ENCODE measurements around the gene RASA3.
"Not testable (repeated sequence)": the region's sequence is repeated elsewhere in the genome, so short reads cannot be mapped to it uniquely, and the experiment has no call there.

RASA3 gene

DNA sequence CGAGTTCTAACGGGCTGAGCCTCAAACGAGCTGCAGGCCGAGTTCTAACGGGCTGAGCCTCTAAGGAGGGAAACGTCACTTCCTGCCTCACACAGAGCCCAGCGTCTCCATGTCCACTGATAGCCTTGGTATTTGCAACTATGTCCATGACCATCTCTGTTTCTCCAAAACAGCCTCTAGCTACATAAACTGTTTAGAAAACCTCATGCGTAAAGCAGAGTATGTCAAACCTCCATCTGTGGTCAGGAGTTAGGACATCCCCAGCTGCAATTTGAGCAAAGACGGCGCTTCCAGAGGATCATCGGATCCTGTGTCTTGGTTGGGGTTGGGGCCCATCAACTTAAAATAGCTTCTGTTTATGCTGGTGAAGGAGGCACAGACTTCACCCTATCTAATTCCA lies 20.8 kb downstream of the RASA3 start:
- peak in 1 of 2 donors; percentile 38 for DNase-seq

DNA sequence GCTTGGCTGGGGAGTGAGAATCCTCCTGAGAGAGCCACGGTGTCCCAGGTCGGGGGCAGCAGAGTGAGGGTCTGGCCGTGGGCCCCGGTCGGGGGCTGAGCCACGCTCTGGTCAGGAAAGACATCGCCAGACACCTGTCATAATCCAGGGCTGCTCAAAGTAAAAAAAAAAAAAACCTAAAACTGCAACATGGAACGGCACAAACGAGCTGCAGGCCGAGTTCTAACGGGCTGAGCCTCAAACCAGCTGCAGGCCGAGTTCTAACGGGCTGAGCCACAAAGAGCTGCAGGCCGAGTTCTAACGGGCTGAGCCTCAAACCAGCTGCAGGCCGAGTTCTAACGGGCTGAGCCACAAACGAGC lies 21.6 kb downstream of the RASA3 start:
- not testable (repeated sequence) for DNase-seq

DNA sequence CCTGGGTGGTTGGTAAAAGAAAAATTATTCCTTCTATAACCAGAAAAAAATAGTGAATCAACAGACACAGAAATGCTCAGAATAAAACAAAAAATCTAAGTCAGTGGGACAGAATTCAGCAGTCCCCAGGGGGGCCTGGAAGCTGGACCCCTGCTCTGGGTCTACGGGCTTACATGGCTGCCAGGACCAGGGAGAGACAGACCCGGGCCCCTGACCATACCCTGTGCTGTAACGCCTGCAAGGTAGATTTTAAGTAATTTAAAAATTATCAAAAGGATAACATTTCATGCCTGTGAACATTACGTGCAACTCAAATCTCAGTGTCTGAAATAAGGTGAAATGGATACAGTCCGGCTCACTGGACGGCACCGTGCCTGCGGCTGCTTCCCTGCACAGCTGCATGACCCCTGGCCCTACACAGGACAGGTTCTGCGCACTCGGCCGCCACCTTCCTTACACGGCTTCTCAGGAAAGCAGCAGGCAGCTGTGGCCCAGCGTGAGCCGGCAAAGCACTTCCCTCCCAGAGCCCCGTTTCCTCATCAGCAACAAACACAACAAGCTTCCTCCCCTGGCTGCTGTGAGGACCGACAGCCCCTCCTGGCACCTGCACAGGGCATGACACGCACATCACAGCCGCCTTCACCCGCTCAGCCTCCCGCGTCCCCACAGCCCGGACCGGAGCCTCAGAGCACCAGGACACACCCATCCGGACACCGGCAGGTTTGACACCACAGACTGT lies 22.2 kb downstream of the RASA3 start:
- peak; percentile 72 to 73 for DNase-seq

DNA sequence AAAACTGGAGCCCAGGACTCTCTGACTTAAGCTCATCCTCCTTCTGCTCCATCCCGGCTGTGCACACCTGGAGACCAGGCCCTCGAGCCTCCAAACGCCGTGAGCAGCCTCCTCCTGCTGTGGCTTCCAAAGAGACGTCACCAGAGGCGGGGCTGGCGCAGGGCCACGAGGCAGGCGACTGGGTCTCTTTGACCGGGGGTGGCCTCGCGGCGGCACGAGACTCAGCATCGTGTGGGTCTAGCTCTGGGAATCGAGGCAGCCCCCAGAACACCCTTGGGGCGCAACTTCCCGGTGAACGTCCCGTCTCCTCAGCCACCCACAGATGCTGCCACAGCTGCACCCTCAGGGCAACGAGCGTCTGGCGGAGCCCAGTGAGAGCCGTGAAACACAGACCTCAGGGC lies 22.8 kb downstream of the RASA3 start:
- peak; percentile 62 to 69 for DNase-seq

DNA sequence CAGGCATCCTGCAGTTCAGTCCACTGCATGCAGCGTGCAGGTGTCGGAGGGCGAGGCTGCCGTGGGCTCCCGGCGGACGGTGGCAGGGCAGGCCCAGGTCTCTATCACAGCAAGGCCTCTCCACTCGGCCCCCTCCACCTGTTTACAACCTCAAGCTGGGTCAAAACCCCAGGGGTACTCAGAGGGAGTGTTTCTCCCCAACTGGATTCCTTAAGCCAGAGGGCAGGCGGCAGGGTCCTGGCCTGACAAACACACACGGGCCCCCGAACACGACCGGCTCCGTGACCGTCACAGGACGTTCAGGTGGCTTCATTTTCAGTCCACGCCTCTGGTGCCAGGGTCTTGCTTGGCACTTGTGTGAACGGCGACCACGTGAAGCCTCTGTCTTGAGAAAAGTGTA lies 23.5 kb downstream of the RASA3 start:
- DNase-seq: peak in 1 of 2 donors; percentile 9

DNA sequence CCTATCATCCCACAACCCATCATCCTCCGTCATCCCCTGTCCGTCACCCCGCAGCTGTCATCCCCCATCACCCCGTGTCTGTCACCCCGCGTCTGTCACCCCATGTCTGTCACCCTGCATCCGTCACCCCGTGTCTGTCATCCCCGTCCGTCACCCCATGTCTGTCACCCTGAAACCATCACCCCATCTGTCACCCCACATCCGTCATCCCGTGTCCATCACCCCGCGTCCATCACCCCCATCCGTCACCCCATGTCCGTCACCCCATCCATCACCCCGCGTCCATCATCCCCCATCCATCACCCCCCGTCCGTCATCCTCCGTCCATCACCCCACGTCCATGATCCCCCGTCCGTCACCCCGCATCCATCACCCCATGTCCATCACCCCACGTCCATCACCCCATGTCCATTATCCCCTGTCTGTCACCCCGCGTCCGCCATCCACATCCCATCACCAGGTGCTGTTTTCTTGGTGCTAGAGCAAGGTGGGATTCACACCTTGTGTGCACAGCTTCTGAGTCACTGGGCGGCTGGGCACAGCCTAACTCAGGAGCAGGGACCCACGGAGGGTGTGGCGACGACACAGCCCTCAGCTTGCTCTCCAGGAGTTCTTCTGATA lies 24.2 kb downstream of the RASA3 start:
- peak in 1 of 2 donors; percentile 2 for DNase-seq

DNA sequence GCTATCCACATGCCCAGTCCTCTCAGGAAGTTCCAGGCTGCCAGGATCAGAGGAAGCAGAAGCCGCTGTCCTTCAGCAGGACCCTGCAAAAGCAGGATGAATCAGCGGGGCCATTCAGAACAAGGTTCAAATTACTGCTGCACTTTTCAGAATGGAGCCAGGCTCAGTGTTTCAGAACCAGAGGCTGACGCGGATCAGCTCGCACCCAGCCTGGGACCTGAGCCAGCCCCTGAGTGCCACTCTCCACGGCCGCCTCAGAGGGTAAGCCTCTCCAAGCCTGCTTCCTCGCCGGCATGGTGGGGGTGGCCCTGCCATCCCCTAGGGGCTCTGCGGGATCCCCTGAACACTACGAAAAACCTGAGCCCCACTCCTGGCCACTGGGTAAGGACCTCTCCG lies 24.7 kb downstream of the RASA3 start:
- no peak for DNase-seq

DNA sequence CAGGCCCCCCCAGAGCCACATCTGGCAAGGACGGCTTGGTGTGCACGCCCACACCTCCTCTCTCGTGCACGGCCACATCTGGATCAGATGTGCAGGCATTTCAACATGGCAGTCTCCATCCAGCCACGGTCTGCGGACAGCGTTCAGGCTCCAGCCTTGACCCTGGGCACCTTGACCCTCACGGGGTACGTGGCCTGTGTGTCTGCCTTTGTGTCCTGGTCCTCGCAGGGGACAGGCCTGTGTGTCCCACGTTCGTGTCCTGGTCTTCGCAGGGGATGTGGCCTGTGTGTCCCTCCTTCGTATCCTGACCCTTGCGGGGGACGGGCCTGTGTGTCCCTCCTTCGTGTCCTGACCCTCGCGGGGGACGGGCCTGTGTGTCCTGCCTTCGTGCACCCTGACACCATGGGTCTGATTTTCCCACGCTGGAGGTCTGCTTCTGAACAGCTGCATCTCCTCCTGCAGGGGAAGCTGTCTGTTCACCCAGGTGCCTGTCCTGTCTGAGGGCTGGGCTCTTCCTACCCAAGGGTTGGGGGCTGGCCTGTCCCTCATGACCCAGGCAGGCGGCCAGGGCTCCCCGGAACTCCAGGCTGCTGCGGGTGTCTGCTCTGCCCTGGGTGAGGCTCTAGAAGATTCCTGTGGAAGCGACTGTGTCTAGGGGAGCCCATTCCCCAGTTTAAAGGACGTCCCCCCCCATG lies 25.3 kb downstream of the RASA3 start:
- peak in 1 of 2 donors; percentile 5 for DNase-seq

DNA sequence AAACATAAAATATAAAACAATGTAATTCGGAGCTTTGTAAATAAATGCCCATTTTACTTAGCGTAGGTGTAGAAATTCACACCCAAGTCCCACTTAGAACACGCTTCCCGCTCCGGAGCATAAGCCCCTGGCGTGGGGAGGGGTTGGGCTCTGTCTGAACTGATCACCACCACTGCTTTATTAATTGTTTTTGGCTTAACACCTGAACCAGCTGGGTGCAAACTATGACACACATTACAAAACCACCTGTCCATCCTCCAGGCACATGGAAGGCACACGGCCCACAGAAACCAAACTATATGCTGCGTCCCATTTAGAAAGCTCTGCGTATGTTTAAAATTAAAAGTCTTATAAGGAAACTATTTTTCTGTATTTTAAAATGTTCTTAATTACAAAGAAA lies 25.9 kb downstream of the RASA3 start:
- no peak for DNase-seq

DNA sequence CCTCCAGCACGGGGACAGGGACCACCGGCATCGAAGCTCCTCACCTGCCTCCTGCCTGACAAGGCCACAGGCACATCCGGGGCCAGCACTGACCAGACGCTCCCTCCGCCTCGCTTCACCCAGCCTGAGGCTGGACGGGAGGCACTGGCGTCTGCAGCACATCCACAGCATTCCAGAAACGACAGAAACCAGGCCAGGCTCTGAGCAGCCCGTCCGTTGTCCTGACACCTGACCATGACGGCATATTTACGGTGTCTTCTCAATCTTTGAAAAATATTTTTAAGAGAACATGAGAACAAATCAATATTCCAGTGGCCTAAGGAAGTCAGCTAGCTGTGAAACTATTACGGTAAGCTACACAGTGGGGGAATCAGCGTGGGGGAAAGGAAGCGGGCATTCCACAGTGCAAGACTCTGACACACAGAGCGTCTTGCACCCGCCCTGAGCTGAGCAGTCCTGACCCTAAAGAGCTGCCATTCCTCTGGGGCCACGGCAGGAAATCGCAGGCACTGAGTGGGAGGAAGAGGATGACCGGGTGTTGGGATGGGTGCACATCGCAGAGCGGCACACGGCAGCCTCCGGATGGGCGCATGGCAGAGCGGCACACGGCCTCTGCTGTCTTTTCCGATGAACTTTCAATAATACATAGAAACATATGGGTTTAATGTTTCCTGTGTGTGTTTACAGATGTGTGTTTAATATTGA lies 26.8 kb downstream of the RASA3 start:
- no peak for DNase-seq

DNA sequence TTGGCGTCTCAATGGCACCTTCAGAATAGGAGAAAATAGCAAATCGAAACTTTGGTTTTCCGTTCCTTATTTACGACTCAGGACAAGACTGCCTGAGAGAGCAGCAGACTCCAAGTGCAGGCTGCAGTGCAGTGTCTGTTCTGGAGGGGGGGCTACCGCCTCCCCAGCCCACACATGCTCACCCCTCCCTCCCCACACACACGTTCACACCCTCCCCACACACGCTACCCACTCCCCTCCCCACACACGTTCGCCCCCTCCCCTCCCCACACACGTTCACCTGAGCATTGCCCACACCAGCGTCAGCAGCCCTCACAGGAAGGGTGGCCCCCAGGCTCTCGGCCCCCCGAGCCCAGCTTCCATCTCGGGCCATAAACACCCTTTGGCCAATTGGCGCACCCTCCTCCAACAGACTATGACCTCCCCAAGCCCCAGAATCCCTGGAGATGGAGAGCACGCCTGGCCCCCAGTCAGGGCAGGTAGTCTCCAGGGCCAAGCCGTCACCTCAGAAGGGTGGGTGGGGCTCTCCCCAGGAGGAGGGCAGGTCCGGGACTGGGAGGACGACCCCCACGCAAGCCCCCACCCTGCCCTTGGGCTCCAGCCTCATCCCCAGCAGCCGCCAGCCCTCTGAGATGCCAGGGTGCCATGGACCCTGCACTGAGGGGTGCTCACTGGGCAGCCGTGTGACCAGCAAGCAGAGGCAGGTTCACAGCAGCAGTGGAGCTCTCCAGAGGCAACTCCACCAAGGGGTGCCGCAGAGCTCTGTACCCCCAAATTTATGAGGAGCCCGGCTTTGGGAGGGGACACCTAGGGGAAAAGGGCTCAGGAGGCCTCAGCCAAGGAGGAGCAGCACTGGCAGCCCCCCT lies 27.5 kb downstream of the RASA3 start:
- no peak for DNase-seq

DNA sequence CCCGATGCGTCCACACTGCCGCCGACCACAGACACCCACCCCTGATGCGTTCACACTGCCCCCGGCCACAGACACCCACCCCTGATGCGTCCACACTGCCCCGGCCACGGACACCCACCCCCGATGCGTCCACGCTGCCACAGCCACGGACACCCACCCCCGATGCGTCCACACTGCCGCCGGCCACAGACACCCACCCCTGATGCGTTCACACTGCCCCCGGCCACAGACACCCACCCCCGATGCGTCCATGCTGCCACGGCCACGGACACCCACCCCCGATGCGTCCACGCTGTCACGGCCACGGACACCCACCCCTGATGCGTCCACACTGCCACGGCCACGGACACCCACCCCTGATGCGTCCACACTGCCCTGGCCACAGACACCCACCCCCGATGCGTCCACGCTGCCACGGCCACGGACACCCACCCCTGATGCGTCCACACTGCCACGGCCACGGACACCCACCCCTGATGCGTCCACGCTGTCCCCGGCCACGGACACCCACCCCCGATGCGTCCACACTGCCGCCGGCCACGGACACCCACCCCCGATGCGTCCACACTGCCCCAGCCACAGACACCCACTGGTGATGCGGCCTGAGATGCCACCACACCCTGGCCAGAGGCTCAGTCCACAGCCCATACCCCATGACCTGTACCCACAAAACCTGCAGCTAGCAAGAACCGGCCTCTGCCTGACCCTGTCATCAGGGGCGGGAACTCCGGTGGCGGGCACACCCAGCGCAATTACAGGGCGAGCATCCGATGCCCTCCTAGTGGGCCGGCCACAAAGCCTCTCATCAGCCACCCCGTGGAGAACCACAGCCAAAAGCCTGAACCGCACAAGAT lies 28.4 kb downstream of the RASA3 start:
- DNase-seq: peak in 1 of 2 donors; percentile 4

DNA sequence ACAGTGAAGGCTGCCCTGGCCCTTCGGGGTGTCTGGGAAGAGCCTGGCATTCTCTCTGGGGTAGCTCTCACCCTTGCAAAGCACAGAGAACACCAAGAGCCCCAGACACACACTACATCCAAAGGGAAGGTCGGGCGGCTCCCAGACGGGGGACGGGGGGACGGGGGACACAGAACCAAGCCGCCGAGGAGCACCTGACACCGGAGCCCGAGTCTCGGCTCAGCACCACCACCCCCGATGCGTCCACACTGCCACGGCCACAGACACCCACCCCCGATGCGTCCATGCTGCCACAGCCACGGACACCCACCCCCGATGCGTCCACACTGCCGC lies 29.2 kb downstream of the RASA3 start:
- not testable (repeated sequence) for DNase-seq

DNA sequence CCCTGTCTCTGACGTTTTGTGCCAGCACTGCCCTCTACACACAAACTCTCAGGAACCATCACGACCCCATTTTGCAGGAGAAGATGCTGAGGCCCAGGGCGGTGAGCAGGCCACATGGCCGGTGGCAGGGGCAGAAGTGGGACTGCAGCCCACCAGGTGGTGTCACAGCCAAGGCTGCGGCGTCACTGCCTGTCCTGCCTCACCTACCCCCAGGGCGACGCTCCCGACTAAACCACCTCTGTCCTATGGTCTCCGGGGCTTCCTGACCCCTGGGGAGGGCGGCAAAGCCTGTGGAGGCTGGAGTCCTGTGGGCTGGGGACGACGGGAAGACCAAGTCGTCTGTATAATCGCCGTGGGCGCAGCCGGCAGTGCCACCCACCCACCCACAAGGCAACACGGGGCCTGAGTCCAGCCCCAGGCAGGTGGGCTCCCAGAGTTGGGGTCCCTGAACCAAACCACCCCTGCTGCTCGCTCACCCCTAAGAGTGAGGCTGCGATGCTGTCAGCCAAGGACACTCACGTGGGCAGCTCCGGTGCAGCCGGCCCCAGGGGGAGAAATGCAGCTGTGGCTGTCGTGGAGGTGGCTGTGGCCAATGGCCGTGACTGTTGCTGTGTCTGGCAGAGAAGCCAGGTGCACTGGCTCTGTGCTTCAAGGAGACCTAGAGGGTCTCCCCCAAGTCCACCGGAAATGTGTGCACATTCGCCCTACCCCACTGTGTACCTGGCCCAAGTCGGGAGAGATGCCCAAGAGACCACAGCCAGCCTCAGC lies 29.7 kb downstream of the RASA3 start:
- DNase-seq: no peak

DNA sequence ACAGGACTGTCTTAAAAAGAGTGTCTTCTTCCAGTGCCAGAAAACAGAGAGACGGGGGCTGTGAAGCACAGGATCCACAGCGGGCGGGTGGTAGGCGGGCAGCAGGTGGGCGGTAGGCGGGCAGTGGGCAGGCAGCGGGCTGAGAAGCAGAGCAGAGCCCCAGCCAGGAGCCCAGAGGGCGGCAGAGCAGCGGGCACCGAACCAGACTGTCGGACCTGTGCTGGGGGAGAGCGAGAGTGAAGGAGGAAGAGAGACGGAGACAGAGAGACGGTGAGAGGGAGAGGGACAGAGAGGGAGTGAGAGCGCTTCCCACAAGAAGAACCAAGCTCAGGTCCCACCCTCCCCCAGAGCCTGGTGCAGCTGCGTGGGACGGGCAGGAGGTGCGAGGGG lies 30.3 kb downstream of the RASA3 start:
- DNase-seq: no peak

DNA sequence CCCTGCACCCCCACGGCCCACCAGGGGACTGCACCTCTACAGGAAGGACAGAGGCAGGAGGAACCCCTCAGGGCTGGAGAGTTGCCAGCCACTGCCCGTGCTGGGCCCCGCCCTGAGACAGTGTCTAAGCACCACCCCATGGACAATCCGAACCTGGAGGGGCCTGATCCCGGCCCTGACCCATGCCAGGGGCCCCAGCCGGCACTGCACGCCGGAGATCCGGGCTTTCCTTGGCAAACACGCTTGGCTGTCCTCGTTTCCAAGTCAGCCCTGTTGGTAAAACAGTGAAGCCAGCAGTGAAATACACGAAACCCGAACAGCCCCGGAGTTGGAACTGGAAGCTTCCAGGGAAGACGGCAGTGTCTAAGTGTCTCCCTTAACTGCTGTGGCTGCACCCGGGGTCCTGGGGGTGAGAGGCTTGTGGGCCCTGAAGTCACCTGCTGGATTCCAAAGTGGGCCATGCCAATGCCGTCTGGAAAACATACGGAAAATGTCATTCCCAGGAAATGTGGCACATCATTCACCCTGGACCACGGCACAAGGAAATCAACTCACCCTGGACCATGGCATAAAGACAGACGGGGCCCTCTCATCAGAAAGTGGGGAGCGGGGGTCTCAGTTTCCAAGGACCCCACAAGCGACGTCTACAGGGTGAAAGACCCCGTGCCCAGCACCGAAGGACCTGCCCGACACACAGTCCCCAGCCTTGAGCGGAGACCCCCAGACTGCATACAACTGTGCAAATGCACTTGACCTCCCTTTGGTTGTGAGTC lies 30.9 kb downstream of the RASA3 start:
- DNase-seq: no peak

DNA sequence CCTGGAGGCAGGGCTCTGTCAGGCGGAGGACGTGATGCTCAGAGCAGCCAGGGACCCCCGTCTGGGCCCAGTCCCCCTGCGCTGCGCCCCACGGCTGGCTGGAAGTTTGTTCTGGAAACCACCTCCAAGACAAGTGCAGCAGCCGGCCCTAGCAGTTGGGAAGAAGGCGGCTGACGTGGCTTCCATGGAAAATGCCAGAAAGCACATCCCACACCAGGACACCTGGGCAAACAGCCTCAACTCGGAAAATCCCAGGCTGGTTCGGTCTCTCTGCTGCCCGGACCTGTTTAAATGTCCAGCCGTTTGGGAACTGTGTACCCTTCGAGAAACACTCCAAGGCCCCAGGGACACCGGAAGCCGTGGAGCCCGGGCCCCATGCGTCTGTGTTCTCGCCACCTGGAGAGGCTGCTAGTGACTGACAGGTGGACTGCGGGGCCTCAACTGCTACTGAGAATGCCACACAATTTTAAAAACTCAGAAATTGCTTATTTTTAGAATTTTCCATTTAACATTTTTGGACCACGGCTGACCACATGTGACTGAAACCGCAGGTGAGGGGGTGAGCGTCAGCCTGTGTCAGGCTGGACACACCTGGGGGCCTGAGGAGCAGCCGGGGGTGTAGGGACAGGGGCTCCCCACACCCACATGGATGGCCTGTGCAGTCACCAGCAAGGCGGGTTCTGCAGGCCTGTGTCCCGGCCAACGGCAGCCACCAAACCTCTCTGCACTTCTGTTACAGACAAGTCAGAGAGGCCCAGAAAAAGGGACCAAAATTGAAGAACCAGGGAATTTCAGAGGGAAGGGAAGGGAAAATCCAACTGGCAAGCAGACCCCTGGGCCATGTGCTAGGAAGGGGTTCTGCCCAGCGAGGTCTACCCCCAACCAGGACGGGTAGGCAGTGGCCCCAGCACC lies 31.7 kb downstream of the RASA3 start:
- DNase-seq: no peak

DNA sequence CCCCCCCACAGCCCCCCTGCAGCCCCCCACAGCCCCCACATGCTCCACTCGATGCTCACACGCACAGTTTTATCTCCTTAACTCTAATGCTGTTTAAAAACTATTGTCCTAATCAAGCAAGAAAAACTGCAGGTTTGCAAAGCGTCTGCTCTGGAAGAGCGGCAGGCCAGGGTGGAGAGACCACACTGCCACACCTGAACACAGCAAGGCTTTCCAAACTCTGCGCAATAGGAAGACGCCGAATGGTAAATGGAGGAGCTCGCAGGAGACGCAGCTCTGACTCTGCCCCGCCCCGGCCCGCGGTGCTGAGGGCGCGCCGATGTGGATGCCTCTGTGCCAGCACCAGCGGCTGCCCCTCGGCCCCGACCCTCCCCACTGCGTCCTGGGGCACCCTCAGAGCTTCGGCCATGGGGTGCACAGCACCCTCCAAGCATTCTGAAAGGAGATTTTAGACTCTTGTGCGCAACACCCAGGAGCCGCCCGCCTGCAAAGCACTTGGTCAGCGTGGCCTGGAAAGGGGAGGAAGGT lies 32.4 kb downstream of the RASA3 start:
- no peak for DNase-seq

DNA sequence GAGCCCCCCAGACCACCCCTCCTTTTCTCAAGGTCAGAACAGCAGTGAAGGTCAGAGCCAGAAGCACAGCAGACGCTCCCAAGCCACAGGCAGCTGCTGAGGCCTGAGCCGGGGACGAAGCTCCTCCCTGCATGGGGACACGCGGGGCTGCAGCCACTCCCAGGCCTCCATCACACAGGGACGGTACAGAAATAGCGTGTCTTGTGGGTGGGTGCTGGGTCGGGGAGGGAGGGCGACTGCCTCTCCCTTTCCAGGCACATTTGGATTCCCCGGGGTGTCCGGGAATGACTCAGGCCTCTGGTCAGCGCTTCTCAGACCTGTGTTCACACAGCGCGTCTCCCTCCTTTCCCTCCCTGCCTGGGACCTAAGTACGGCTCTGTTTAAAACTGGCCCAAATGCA lies 33.2 kb downstream of the RASA3 start:
- DNase-seq: no peak

All from stimulated activated CD4-positive, alpha-beta T cell treated with anti-CD3 and anti-CD28 coated beads, Interleukin-2, amount 100 ng/mL, for 24 hours (primary cell).